Measurements from ENCODE around the gene RIIAD1. TPM values are rescaled to one million over a fixed set of nuclear protein-coding genes. Genes with fewer than 3 reads are reported as not detected.

The RIIAD1 gene
- total and polyA plus RNA-seq, 7 donors, result 0.39 to 11.4 TPM; not detected in 5

DNA sequence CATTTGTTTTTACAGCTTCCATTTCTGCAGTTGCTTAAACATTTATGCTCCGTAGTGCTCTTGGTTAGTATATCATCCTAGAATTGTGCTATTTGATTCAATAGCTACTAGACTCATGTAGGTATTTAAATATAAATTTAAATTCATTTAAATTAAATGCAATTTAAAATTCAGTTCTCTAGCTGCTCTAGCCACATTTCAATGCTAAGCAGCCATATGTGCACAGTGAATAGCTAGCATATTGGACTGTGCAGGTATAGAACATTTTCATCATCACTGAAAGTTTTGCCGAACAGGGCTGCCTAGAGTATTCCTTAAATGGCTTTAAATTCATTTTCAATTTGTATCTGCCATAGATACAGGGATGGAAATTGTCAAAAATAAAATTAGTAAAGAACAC, 37.2 kb upstream of the RIIAD1 start:
- Histone ChIP-seq H3K36me3 (peaks cover 0 to 56% (median 9%) of the 10 kb centered on the region in 4 donors), H3K27me3 (no peaks in the 10 kb centered on the region), H3K9me3 (no peaks in the 10 kb centered on the region), H3K4me3 (no peak overlapping the region), H3K4me1 (peaks cover 0 to 22% (median 15%) of the 10 kb centered on the region in 4 donors), H3K27ac (no peak overlapping the region)
- no peak for DNase-seq
- TF ChIP-seq EP300 (IDR thresholded peaks at IDR 0.05), result no peak
- no peak for TF ChIP-seq POLR2AphosphoS5 (IDR thresholded peaks at IDR 0.05)
- no peak for TF ChIP-seq POLR2A (IDR thresholded peaks at IDR 0.05)
- TF ChIP-seq, protein P1, sequence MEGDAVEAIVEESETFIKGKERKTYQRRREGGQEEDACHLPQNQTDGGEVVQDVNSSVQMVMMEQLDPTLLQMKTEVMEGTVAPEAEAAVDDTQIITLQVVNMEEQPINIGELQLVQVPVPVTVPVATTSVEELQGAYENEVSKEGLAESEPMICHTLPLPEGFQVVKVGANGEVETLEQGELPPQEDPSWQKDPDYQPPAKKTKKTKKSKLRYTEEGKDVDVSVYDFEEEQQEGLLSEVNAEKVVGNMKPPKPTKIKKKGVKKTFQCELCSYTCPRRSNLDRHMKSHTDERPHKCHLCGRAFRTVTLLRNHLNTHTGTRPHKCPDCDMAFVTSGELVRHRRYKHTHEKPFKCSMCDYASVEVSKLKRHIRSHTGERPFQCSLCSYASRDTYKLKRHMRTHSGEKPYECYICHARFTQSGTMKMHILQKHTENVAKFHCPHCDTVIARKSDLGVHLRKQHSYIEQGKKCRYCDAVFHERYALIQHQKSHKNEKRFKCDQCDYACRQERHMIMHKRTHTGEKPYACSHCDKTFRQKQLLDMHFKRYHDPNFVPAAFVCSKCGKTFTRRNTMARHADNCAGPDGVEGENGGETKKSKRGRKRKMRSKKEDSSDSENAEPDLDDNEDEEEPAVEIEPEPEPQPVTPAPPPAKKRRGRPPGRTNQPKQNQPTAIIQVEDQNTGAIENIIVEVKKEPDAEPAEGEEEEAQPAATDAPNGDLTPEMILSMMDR (IDR thresholded peaks at IDR 0.05), result no peak
- 97% methylated on average over 2 of the region's 2 CpGs for WGBS, 2 donors
- intact Hi-C loops (cut with DNase I), result no loop called here

DNA sequence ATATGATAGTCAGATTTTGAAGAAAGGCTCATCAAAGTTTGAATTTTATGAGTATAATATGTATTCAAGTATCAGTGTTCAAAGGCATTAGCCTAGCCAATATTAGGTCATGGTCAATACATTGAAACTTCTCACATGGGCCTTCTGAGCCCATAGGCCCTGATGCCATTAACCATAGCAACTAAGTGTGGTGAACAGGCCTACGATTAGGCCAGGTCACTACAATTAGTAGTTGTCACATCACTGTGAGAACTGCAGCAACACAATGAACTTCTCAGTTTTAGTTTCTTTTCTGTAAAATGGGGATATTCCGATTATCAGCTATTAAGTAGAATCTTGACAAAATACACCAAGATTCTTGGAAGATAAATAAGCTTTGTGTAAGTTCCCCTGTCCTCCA, 34.8 kb upstream of the RIIAD1 start:
- WGBS, 2 donors, result 87 to 91% methylated on average over 2 of the region's 2 CpGs
- no peak for DNase-seq
- H3K27ac ChIP-seq, result no peak overlapping the region
- H3K27me3 ChIP-seq, result no peaks in the 10 kb centered on the region
- H3K4me3 ChIP-seq, result no peak overlapping the region
- TF ChIP-seq, protein P1 (IDR thresholded peaks at IDR 0.05), result no peak
- TF ChIP-seq EP300 (IDR thresholded peaks at IDR 0.05) (no peak), POLR2A (IDR thresholded peaks at IDR 0.05) (no peak), POLR2AphosphoS5 (IDR thresholded peaks at IDR 0.05) (no peak)
- no peaks in the 10 kb centered on the region for H3K9me3 ChIP-seq
- H3K4me1 ChIP-seq, result peaks cover 0 to 15% (median 10%) of the 10 kb centered on the region in 4 donors
- peaks cover 0 to 56% (median 9%) of the 10 kb centered on the region in 4 donors for H3K36me3 ChIP-seq
- intact Hi-C loops (cut with DNase I), result no loop called here

DNA sequence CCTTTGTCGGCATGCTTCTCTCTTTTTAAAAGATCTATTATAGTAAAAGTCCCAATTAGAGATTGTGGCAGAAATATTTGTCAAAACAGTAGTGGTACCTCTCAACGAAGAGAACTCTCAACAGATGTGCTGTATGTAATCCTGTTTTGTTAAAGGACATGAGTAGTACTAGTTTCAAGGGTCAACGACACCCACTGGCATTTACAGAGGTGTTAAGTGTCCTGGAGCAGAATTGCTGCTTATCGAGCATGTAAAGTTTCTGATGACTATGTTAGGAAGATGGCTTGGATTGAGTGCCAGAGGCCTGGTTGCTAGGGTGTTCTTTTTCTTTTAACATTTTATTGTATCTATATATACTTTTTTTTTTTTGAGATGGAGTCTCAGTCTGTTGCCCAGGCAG, 31.8 kb upstream of the RIIAD1 start:
- no peak for DNase-seq
- 74 to 89% methylated on average over 4 of the region's 4 CpGs for WGBS, 2 donors
- no peak for TF ChIP-seq POLR2A (IDR thresholded peaks at IDR 0.05)
- no peak for TF ChIP-seq EP300 (IDR thresholded peaks at IDR 0.05)
- TF ChIP-seq, protein P1 (IDR thresholded peaks at IDR 0.05), result no peak
- Histone ChIP-seq H3K9me3 (no peaks in the 10 kb centered on the region), H3K36me3 (peaks cover 0 to 61% (median 18%) of the 10 kb centered on the region in 4 donors), H3K4me1 (peaks cover 0 to 9% (median 4%) of the 10 kb centered on the region in 4 donors), H3K27me3 (no peaks in the 10 kb centered on the region), H3K4me3 (no peak overlapping the region), H3K27ac (no peak overlapping the region)
- intact Hi-C loops (cut with DNase I), result no loop called here

DNA sequence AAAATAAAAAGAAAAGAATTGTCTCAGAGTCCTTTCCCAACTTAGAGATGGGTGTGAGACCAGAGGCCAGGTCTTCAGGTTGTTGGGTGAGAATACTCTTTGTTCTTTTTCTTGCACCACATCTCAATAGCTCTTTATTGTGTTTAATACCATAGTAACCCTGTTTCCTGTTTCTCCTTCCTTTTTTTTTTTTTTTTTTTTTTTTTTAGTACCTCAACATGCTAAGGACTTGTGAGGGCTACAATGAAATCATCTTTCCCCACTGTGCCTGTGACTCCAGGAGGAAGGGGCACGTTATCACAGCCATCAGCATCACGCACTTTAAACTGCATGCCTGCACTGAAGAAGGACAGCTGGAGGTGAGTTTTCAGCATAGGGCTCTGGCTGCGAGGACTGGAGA, 29.1 kb upstream of the RIIAD1 start:
- no peaks in the 10 kb centered on the region for H3K27me3 ChIP-seq
- no peaks in the 10 kb centered on the region for H3K9me3 ChIP-seq
- H3K4me3 ChIP-seq, result no peak overlapping the region
- peaks cover 0 to 9% (median 4%) of the 10 kb centered on the region in 4 donors for H3K4me1 ChIP-seq
- no peak for TF ChIP-seq EP300 (IDR thresholded peaks at IDR 0.05)
- TF ChIP-seq, protein P1 (IDR thresholded peaks at IDR 0.05), result no peak
- TF ChIP-seq POLR2A (IDR thresholded peaks at IDR 0.05), result no peak
- WGBS, 2 donors, result 85 to 90% methylated on average over 3 of the region's 3 CpGs
- DNase-seq, result no peak
- no peak overlapping the region for H3K27ac ChIP-seq
- peaks cover 0 to 60% (median 16%) of the 10 kb centered on the region in 4 donors for H3K36me3 ChIP-seq
- intact Hi-C loops (cut with DNase I), result no loop called here

DNA sequence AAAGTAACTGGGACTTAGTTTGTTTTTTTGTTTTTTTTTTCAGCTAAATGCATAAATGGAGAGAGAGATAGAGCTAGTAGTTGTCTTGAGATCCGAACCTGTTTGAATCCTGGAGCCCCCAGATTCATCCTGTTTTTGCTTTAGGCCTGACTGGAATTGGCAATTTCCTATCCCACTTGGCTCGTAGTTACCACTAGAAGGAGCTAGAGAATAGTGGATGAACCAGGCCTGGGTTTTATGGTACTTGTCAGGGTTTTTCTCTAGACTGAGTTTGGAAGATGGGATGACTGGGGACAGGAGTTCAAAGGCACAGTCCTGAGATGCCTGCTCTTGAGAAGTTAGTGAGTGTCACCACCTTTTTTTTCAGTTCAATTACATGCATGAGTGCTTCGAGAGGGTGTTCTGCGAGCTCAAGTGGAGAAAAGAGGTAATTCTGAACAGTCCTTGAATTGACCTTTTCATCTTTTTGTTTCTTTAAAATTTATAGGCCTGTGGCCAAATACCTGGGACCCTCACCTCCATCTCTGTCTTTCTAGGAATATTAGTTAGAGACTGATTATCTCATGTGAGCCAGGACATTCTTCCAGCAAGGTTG, 28.2 kb upstream of the RIIAD1 start:
- 69 to 82% methylated on average over 4 of the region's 4 CpGs for WGBS, 2 donors
- Histone ChIP-seq H3K27ac (no peak overlapping the region), H3K36me3 (peaks cover under 1 to 62% (median 21%) of the 10 kb centered on the region in 4 donors), H3K4me3 (no peak overlapping the region), H3K9me3 (no peaks in the 10 kb centered on the region), H3K4me1 (peaks cover 0 to 9% (median 4%) of the 10 kb centered on the region in 4 donors), H3K27me3 (no peaks in the 10 kb centered on the region)
- intact Hi-C loops (cut with DNase I), result loop anchor here (1.0 kb wide), 1 partner anchor 42 kb away; no protein-coding TSS in a partner anchor
- no peak for TF ChIP-seq POLR2A (IDR thresholded peaks at IDR 0.05)
- TF ChIP-seq, protein P1 (IDR thresholded peaks at IDR 0.05), result peak in 3 of 4 experiments; percentile 27 to 54 (median 40)
- DNase-seq, result no peak

Data from sigmoid colon (tissue), 7 donors.